GM12872 (cell line): ENCODE results near the gene RAB18.

Experiments
- CTCF ChIP-seq: IDR thresholded peaks from 3 replicates; pipeline ENCODE4 v1.5.1; 2011; ENCODE audit warnings: low read depth, mild to moderate bottlenecking, low read length, moderate library complexity; ENCODE audit not compliant: insufficient read depth

RAB18 gene

GRCh38 chr10:27490807-27491206 is 13.3 kb upstream of the RAB18 start:
- TF ChIP-seq CTCF: no peak

GRCh38 chr10:27494116-27494805 is 9.8 kb upstream of the RAB18 start:
- TF ChIP-seq CTCF: no peak

GRCh38 chr10:27496137-27496536 is 8.0 kb upstream of the RAB18 start:
- no peak for TF ChIP-seq CTCF

GRCh38 chr10:27500096-27500495 is 4.0 kb upstream of the RAB18 start:
- TF ChIP-seq CTCF: no peak

GRCh38 chr10:27500886-27501285 is 3.2 kb upstream of the RAB18 start:
- TF ChIP-seq CTCF: no peak

- no peak for TF ChIP-seq CTCF
Measured at GRCh38 chr10:27503498-27504006, 552 bp upstream of the RAB18 start.

GRCh38 chr10:27504808-27505460 is 830 bp downstream of the RAB18 start:
- TF ChIP-seq CTCF: no peak
